Measurements from ENCODE around the gene PLAAT4. TPM values are rescaled to one million over a fixed set of nuclear protein-coding genes. Genes with fewer than 3 reads are reported as not detected.

The PLAAT4 gene
- total and polyA plus RNA-seq, 2 of the 8 experiments (the other 6 are each of a cell fraction or from before 2014, with no cell fraction given): 2.8 to 4.1 TPM

- H2BK12ac ChIP-seq (ENCODE audit: low read depth, low read length): no peak overlapping the region
- H3K4me3 ChIP-seq (ENCODE audit: extremely low read depth in 1 of 4, insufficient read depth in 2 of 4, low read depth in 3 of 4, low read length in 4 of 4): no peak overlapping the region
- CTCF ChIA-PET (ENCODE audit: partially characterized antibody): interaction anchor here (0.6 kb wide), 1 partner anchor 9 kb away, joined by 5 read pairs; no protein-coding TSS in a partner anchor
- no peak overlapping the region for H3K27ac ChIP-seq (ENCODE audit: low read depth, low read length)
- no peak overlapping the region for H4K5ac ChIP-seq (ENCODE audit: insufficient read length, low read depth, low read length)
- no peaks in the 10 kb centered on the region for H3K79me2 ChIP-seq (ENCODE audit: control insufficient read depth in 1 of 2, insufficient read depth in 2 of 2, low read length in 2 of 2)
- no peaks in the 10 kb centered on the region for H4K20me1 ChIP-seq (replicated peaks in 1 of 2; ENCODE audit: control insufficient read depth in 1 of 2, insufficient read depth in 2 of 2, low read length in 2 of 2)
- FAIRE-seq (no peak), DNase-seq (ENCODE audit: low read depth in 1 of 2, low spot score in 2 of 2) (no peak)
- H3K23me2 ChIP-seq (ENCODE audit: low read depth, low read length): no peaks in the 10 kb centered on the region
- H2AK5ac ChIP-seq (ENCODE audit: low read depth, low read length): no peak overlapping the region
- no peaks in the 10 kb centered on the region for H3K27me3 ChIP-seq (replicated peaks in 1 of 4; ENCODE audit: control insufficient read depth in 3 of 4, extremely low read depth in 1 of 4, insufficient read depth in 3 of 4, low read length in 3 of 4)
- H3K9ac ChIP-seq (replicated peaks in 1 of 4; ENCODE audit: extremely low read depth in 1 of 4, low read depth in 3 of 4, low read length in 3 of 4): no peak overlapping the region
- H3K4me2 ChIP-seq (ENCODE audit: insufficient read depth in 1 of 2, low read depth in 2 of 2, low read length in 2 of 2): no peak overlapping the region
- no peak overlapping the region for H2BK120ac ChIP-seq (replicated peaks; ENCODE audit: low read depth, low read length)
- H3K14ac ChIP-seq (ENCODE audit: insufficient read length): no peak overlapping the region
- no peak overlapping the region for H4K91ac ChIP-seq (replicated peaks; ENCODE audit: insufficient read length, low read length)
- H3K9me3 ChIP-seq (ENCODE audit: insufficient read depth in 2 of 2, low read depth in 1 of 2, low read length in 1 of 2): peaks cover 7% of the 10 kb centered on the region in 2 experiments; a peak in 3 of 4 replicates
- no peak overlapping the region for H2BK15ac ChIP-seq (ENCODE audit: low read length)
- TF ChIP-seq HDAC2 (IDR thresholded peaks at IDR 0.05; ENCODE audit: borderline replicate concordance in 1 of 2, low read depth in 2 of 2, low read length in 2 of 2): no peak
- 0 out of 2 replicates have a peak, but pooled peaks have one; percentile 6 for TF ChIP-seq CEBPB (IDR thresholded peaks at IDR 0.05; ENCODE audit: low read depth, low read length)
- no peak overlapping the region for H2BK20ac ChIP-seq (ENCODE audit: low read length)
- H3K4me1 ChIP-seq (replicated peaks in 1 of 4; ENCODE audit: control insufficient read depth in 3 of 4, insufficient read depth in 4 of 4, low read length in 3 of 4): peaks cover 0 to under 1% (median 0%) of the 10 kb centered on the region in 4 experiments; a peak in 1 of 7 replicates
- POLR2A ChIA-PET (ENCODE audit: partially characterized antibody): no interaction called here
- H3K18ac ChIP-seq (ENCODE audit: extremely low read depth, low read length): no peak overlapping the region
- no peak overlapping the region for H3K23ac ChIP-seq (ENCODE audit: insufficient read length)
- no peak overlapping the region for H2AFZ ChIP-seq (ENCODE audit: low read length)
- no peak overlapping the region for H4K8ac ChIP-seq (ENCODE audit: extremely low read depth, insufficient read depth, low read length)
- WGBS, 2 experiments (ENCODE audit: extremely low coverage in 1 of 2, insufficient coverage in 1 of 2, insufficient read length in 1 of 2, insufficient replicate concordance in 2 of 2, low coverage in 1 of 2, low lambda C conversion rate in 2 of 2, missing lambda C conversion rate in 1 of 2): 87% methylated on average over 6 of the region's 6 CpGs; no CpG with 5 or more reads in 1 of the 2 experiments
- no peak overlapping the region for H3K56ac ChIP-seq (replicated peaks; ENCODE audit: insufficient read length, low read depth, low read length)
- peaks cover 9 to 75% (median 31%) of the 10 kb centered on the region in 4 experiments; a peak in 7 of 8 replicates for H3K36me3 ChIP-seq (ENCODE audit: control insufficient read depth in 2 of 4, insufficient read depth in 4 of 4, low read length in 3 of 4)
- H3K79me1 ChIP-seq (ENCODE audit: low read depth, low read length): no peaks in the 10 kb centered on the region; the same call in 1 of the 2 replicates
- H2BK5ac ChIP-seq (ENCODE audit: low read depth, low read length): no peak overlapping the region
- no peak overlapping the region for H3K4ac ChIP-seq (replicated peaks; ENCODE audit: insufficient read length, low read depth, low read length)
Observed at GRCh38 chr11:63586451-63587166, 50.0 kb downstream of the PLAAT4 start.

All from H1 (cell line).